GM19240 (cell line): Measurements from ENCODE around the gene PIK3R3.
"Not testable (repeated sequence)": the region's sequence is repeated elsewhere in the genome, so short reads cannot be mapped to it uniquely, and the experiment has no call there.

Source experiments
- DNase-seq: peaks from one replicate; pipeline ENCODE4 v3.0.0; 2011; ENCODE audit warnings: low spot score; ENCODE audit not compliant: insufficient read length

PIK3R3 gene

GRCh38 chr1:46110521-46110920, 21.9 kb downstream of the PIK3R3 start:
- no peak for DNase-seq

- no peak for DNase-seq
Observed at GRCh38 chr1:46102769-46103476, 29.5 kb downstream of the PIK3R3 start.

- DNase-seq = no peak
Observed at GRCh38 chr1:46099215-46099614, 33.2 kb downstream of the PIK3R3 start.

GRCh38 chr1:46098027-46098712, 34.3 kb downstream of the PIK3R3 start:
- no peak for DNase-seq

GRCh38 chr1:46097149-46097472, 35.3 kb downstream of the PIK3R3 start:
- no peak for DNase-seq

- DNase-seq = no peak
Observed at GRCh38 chr1:46096269-46097148, 35.9 kb downstream of the PIK3R3 start.

GRCh38 chr1:46095110-46095509, 37.3 kb downstream of the PIK3R3 start:
- not testable (repeated sequence) for DNase-seq

GRCh38 chr1:46094471-46095005, 37.9 kb downstream of the PIK3R3 start:
- DNase-seq = no peak

GRCh38 chr1:46093832-46094231, 38.6 kb downstream of the PIK3R3 start:
- not testable (repeated sequence) for DNase-seq

- DNase-seq = no peak
Observed at GRCh38 chr1:46087891-46088290, 44.5 kb downstream of the PIK3R3 start.

- DNase-seq = no peak
Observed at GRCh38 chr1:46086576-46086975, 45.9 kb downstream of the PIK3R3 start.

GRCh38 chr1:46084553-46085451, 47.6 kb downstream of the PIK3R3 start:
- no peak for DNase-seq

- DNase-seq = no peak
Observed at GRCh38 chr1:46083579-46083978, 48.9 kb downstream of the PIK3R3 start.

- no peak for DNase-seq
Observed at GRCh38 chr1:46081619-46082018, 50.8 kb downstream of the PIK3R3 start.

- no peak for DNase-seq
Observed at GRCh38 chr1:46081206-46081605, 51.2 kb downstream of the PIK3R3 start.

- no peak for DNase-seq
Observed at GRCh38 chr1:46080257-46080656, 52.2 kb downstream of the PIK3R3 start.

- no peak for DNase-seq
Observed at GRCh38 chr1:46077644-46078043, 54.8 kb downstream of the PIK3R3 start.

- no peak for DNase-seq
Observed at GRCh38 chr1:46076343-46076742, 56.1 kb downstream of the PIK3R3 start.

GRCh38 chr1:46072975-46073374, 59.5 kb downstream of the PIK3R3 start:
- DNase-seq = no peak

- no peak for DNase-seq
Observed at GRCh38 chr1:46070164-46070814, 62.1 kb downstream of the PIK3R3 start.
